HCT116 (cell line): Measurements from ENCODE around the gene GALNT6. TPM values are rescaled to one million over a fixed set of nuclear protein-coding genes. Genes with fewer than 3 reads are reported as not detected.

Experiments
- ATAC-seq: fragments of 200-7000 bp; cut with Tn5 transposase; 2 replicates; pipeline ENCODE4 v1.9.1; 2020; ENCODE audit warnings: mild to moderate bottlenecking, moderate library complexity
- BruUV-seq: library from RNA; stranded (reverse); fragments of 400-500 nt; replicated peaks from 2 replicates; lab custom pipeline; 2021; lab: Mats Ljungman, UMichigan
- CTCF ChIA-PET: fragments of 300-600 bp; sonication (Branson Sonifier 250); formaldehyde crosslinking; loops from one replicate; lab custom pipeline; 2021; ENCODE audit warnings: antibody characterized with exemption; lab: Charles Lee
- POLR2A ChIA-PET: fragments of 300-600, 350-600 bp; sonication (Branson Sonifier 250); formaldehyde crosslinking; loops from one replicate; lab custom pipeline; 2021; ENCODE audit warnings: antibody characterized with exemption; lab: Charles Lee
- RAD21 ChIA-PET, 2 experiments: fragments of 300-600 bp; sonication (Branson Sonifier 250); formaldehyde crosslinking; loops; one replicate each; lab custom pipeline; 2023; ENCODE audit warnings: low total read pairs in 2 of 2; ENCODE audit not compliant: uncharacterized antibody in 2 of 2, unreplicated experiment in 2 of 2, low non-redundant PET in 1 of 2; lab: Charles Lee
- DNase-seq: peaks from one replicate; pipeline ENCODE4 v3.0.0-alpha.2; 2010; ENCODE audit warnings: low read depth, low spot score
- H2AFZ ChIP-seq: fragments of 200-600 bp; shearing (Covaris generic), sonication (generic); 2 replicates; pipeline ENCODE4 v1.6.1; 2017; ENCODE audit warnings: low read depth, mixed run types, mixed read lengths, antibody characterized with exemption, low read length; ENCODE audit not compliant: poor library complexity, severe bottlenecking
- H3K27ac ChIP-seq: 2 replicates; pipeline ENCODE4 v1.5.1; 2012; ENCODE audit warnings: low read depth, low read length
- H3K27me3 ChIP-seq: fragments of 200-600 bp; sonication (generic); 2 replicates; pipeline ENCODE4 v1.6.1; 2016; ENCODE audit warnings: mixed run types, low read length, mixed read lengths; ENCODE audit not compliant: insufficient read depth
- H3K36me3 ChIP-seq, 2 experiments: fragments of 200-500 bp in 1 of 2; fragments of 200-600 bp in 1 of 2; sonication (Bioruptor generic) in 1 of 2; sonication (generic) in 1 of 2; 2 replicates each; pipeline versions ENCODE4 v1.5.1 to v1.6.1; 2014 to 2016; ENCODE audit warnings: low read length in 2 of 2, inconsistent platforms in 1 of 2, mixed read lengths in 1 of 2, mixed run types in 1 of 2; ENCODE audit not compliant: insufficient read depth in 2 of 2, control insufficient read depth in 1 of 2
- H3K4me1 ChIP-seq, 2 experiments: fragments of 200-600 bp in 1 of 2; sonication (generic) in 1 of 2; 2 replicates each; pipeline versions ENCODE4 v1.5.1 to v1.6.1; 2012 to 2017; ENCODE audit warnings: low read length in 2 of 2, inconsistent platforms in 1 of 2, mild to moderate bottlenecking in 1 of 2, mixed read lengths in 1 of 2, mixed run types in 1 of 2, moderate library complexity in 1 of 2; ENCODE audit not compliant: insufficient read depth in 2 of 2, control insufficient read depth in 1 of 2
- H3K4me2 ChIP-seq: fragments of 200-600 bp; sonication (generic); 2 replicates; pipeline ENCODE4 v1.6.1; 2017; ENCODE audit warnings: mixed run types, low read length, mixed read lengths
- H3K4me3 ChIP-seq, 2 experiments: fragments of 200-600 bp in 1 of 2; sonication (generic) in 1 of 2; replicated peaks in 1 of 2; 2 replicates each; pipeline ENCODE4 v1.5.1; 2011 to 2016; ENCODE audit warnings: low read length in 2 of 2, control low read depth in 1 of 2, low read depth in 1 of 2, mild to moderate bottlenecking in 1 of 2, mixed read lengths in 1 of 2, mixed run types in 1 of 2
- H3K79me2 ChIP-seq: fragments of 200-600 bp; sonication (generic); 2 replicates; pipeline ENCODE4 v1.6.1; 2017; ENCODE audit warnings: mild to moderate bottlenecking, mixed run types, low read length, moderate library complexity, mixed read lengths; ENCODE audit not compliant: insufficient read depth
- H3K9ac ChIP-seq: fragments of 200-600 bp; sonication (generic); 2 replicates; pipeline ENCODE4 v1.6.1; 2016; ENCODE audit warnings: low read length, mixed read lengths
- H3K9me2 ChIP-seq: fragments of 200-600 bp; sonication (generic), shearing (Covaris generic); 2 replicates; pipeline ENCODE4 v1.6.1; 2017; ENCODE audit warnings: mixed run types, mild to moderate bottlenecking, moderate library complexity; ENCODE audit not compliant: insufficient read depth
- H3K9me3 ChIP-seq, 2 experiments: fragments of 200-500 bp in 1 of 2; fragments of 200-600 bp in 1 of 2; sonication (Bioruptor generic) in 1 of 2; sonication (generic) in 1 of 2; 2 replicates each; pipeline ENCODE4 v1.6.1; 2014 to 2017; ENCODE audit warnings: low read length in 2 of 2, mixed read lengths in 2 of 2, inconsistent platforms in 1 of 2, low read depth in 1 of 2, mild to moderate bottlenecking in 1 of 2, mixed run types in 1 of 2, moderate library complexity in 1 of 2; ENCODE audit not compliant: control insufficient read depth in 1 of 2, insufficient read depth in 1 of 2
- H4K20me1 ChIP-seq: fragments of 200-600 bp; sonication (generic), shearing (Covaris generic); 2 replicates; pipeline ENCODE4 v1.6.1; 2017; ENCODE audit warnings: mixed run types, mild to moderate bottlenecking, moderate library complexity; ENCODE audit not compliant: insufficient read depth
- EGR1 ChIP-seq: IDR thresholded peaks from 2 replicates; pipeline ENCODE4 v1.6.1; 2012; ENCODE audit warnings: low read depth
- ELF1 ChIP-seq: IDR thresholded peaks from 2 replicates; pipeline ENCODE4 v1.6.1; 2012; ENCODE audit warnings: low read depth, borderline replicate concordance
- MAX ChIP-seq: IDR thresholded peaks from 2 replicates; pipeline ENCODE4 v1.6.1; 2012
- POLR2A ChIP-seq: IDR thresholded peaks from 2 replicates; pipeline ENCODE4 v1.7.0; 2011; ENCODE audit warnings: borderline replicate concordance; ENCODE audit not compliant: insufficient read depth, insufficient read length; ENCODE audit errors: extremely low read depth
- REST ChIP-seq: IDR thresholded peaks from 2 replicates; pipeline ENCODE4 v1.6.1; 2012; ENCODE audit warnings: low read depth
- SRF ChIP-seq: IDR thresholded peaks from 2 replicates; pipeline ENCODE4 v1.6.1; 2012; ENCODE audit warnings: low read depth
- ZBTB33 ChIP-seq: IDR thresholded peaks from 2 replicates; pipeline ENCODE4 v1.6.1; 2011; ENCODE audit warnings: mild to moderate bottlenecking, low read length, moderate library complexity; ENCODE audit not compliant: insufficient replicate concordance; ENCODE audit errors: extremely low read depth
- intact Hi-C: fragments of 100-400 bp; cut with micrococcal nuclease; formaldehyde crosslinking; loops from 2 replicates; pipeline ENCODE4 v1.10.0; 2022
- total RNA-seq: library from RNA; stranded (reverse); gene quantifications from one replicate; pipeline ENCODE4 v1.2.1, GENCODE V29; 2021; ENCODE audit not compliant: unreplicated experiment

The GALNT6 gene
- total RNA-seq, 1 experiment from 2014 or later = 16.4 TPM

GRCh38 chr12:51323966-51324895 is 67.0 kb downstream of the GALNT6 start, which contains the start of gene BIN2:
BIN2 (minus strand) TSS chr12:51324174; CDS start chr12:51324102, 72 bp downstream.
- ChIA-PET CTCF (interaction anchor here (0.7 kb wide), 1 partner anchor 17 kb away, joined by 3 read pairs; no protein-coding TSS in a partner anchor), RAD21 (no interaction called here), POLR2A (no interaction called here)
- intact Hi-C loops = no loop called here
- no peak within 1 kb of the TSS for H3K27ac ChIP-seq
- no peaks in the 10 kb centered on the region for H3K9me2 ChIP-seq
- H3K36me3 ChIP-seq = no peaks in the 10 kb centered on the region
- H3K9me3 ChIP-seq = no peaks in the 10 kb centered on the region
- H3K4me3 ChIP-seq = no peak within 1 kb of the TSS
- H3K79me2 ChIP-seq = no peaks in the 10 kb centered on the region
- H2AFZ ChIP-seq = no peak within 1 kb of the TSS
- H3K27me3 ChIP-seq = no peaks in the 10 kb centered on the region
- no TSS peak for BruUV-seq
- no peak for ATAC-seq
- H3K4me1 ChIP-seq = no peaks in the 10 kb centered on the region
- no peaks in the 10 kb centered on the region for H4K20me1 ChIP-seq
- H3K9ac ChIP-seq = no peak within 1 kb of the TSS
- no peak for DNase-seq
- TF ChIP-seq POLR2A (no peak), MAX (no peak), SRF (no peak), EGR1 (no peak), REST (no peak), ZBTB33 (no peak), ELF1 (no peak)
- no peak within 1 kb of the TSS for H3K4me2 ChIP-seq
